Astrocyte (in vitro differentiated cells and primary cell): ENCODE results near the gene PTPRC.

Source experiments
- EZH2 ChIP-seq: IDR thresholded peaks from 2 replicates; pipeline ENCODE4 v1.6.1; 2012; ENCODE audit warnings: mild to moderate bottlenecking, low read length, inconsistent platforms; ENCODE audit not compliant: insufficient read depth
- TF ChIP-seq, protein P1 (sequence below): IDR thresholded peaks from 2 replicates; pipeline ENCODE4 v1.5.1; 2011; ENCODE audit warnings: low read depth, mild to moderate bottlenecking, inconsistent platforms, low read length, moderate library complexity; ENCODE audit not compliant: insufficient read depth

DNA sequence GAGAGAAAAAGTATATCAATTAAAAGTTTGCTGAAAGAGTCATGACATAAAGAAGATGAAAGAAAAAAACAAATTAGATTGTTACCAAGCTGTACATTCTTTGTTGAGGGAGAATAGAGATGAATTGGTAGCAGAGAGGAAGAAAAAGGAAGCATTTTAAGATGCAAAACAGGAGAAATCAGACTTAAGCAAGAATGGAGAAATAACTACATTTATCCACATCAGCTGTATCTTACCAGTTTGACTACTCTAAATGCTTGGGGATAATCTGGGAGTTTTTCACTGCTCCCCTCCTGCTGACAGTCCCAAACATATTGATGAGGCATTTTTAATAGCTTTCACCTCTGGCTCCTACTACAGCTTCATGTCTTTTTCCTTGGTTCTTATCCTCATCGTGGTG lies 16.8 kb upstream of the PTPRC start:
- TF ChIP-seq, protein P1, sequence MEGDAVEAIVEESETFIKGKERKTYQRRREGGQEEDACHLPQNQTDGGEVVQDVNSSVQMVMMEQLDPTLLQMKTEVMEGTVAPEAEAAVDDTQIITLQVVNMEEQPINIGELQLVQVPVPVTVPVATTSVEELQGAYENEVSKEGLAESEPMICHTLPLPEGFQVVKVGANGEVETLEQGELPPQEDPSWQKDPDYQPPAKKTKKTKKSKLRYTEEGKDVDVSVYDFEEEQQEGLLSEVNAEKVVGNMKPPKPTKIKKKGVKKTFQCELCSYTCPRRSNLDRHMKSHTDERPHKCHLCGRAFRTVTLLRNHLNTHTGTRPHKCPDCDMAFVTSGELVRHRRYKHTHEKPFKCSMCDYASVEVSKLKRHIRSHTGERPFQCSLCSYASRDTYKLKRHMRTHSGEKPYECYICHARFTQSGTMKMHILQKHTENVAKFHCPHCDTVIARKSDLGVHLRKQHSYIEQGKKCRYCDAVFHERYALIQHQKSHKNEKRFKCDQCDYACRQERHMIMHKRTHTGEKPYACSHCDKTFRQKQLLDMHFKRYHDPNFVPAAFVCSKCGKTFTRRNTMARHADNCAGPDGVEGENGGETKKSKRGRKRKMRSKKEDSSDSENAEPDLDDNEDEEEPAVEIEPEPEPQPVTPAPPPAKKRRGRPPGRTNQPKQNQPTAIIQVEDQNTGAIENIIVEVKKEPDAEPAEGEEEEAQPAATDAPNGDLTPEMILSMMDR, result no peak
- TF ChIP-seq EZH2, result no peak
